Ishikawa (cell line): Measurements from ENCODE around the gene LSM14B.

ENCODE experiments used
- EP300 ChIP-seq: IDR thresholded peaks from 2 replicates; pipeline ENCODE4 v1.6.1; 2012; ENCODE audit warnings: borderline replicate concordance
- RAD21 ChIP-seq: IDR thresholded peaks from 2 replicates; pipeline ENCODE4 v1.6.1; 2012; ENCODE audit warnings: low read depth
- YY1 ChIP-seq: IDR thresholded peaks from 2 replicates; pipeline ENCODE4 v1.6.1; 2012; ENCODE audit warnings: low read depth

- TF ChIP-seq EP300 (no peak), RAD21 (no peak), YY1 (no peak)
These were observed 55.0 kb downstream of the LSM14B start for GRCh38 chr20:62177307-62177706.
